AG09309 (cell line): ENCODE measurements around the gene HRH2.

Experiments
- DNase-seq: peaks from one replicate; pipeline ENCODE4 v3.0.0-alpha.2; 2010; ENCODE audit warnings: low read depth
- H3K4me3 ChIP-seq: 2 replicates; pipeline ENCODE4 v1.5.1; 2011; ENCODE audit warnings: mild to moderate bottlenecking, low read depth, low read length, moderate library complexity; ENCODE audit not compliant: control insufficient read depth
- TF ChIP-seq, protein P1 (sequence below): IDR thresholded peaks from 2 replicates; pipeline ENCODE4 v1.5.1; 2011; ENCODE audit warnings: mild to moderate bottlenecking, low read depth, low read length, inconsistent platforms; ENCODE audit not compliant: insufficient read depth, control insufficient read depth; ENCODE audit errors: missing control alignments

The HRH2 gene

DNA sequence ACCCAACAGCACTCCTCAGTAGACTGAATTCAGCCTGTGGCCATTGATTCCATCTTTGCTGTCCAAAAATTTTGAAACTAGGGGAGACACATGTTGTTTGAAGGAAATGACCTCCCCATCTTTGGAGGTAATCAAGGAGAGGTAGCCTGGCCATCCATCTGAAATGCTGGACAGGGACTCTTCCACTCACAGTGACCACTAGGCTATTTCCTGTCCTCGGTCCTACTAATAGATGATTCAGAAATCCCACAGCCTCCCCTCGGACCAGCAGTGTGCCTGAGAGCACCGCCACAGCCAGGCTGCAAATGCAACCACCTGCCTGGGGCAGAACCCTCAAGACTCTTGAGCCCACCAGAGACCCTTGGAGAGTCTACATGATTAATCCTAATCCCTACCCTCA lies 12.5 kb downstream of the HRH2 start:
- DNase-seq, result no peak
- H3K4me3 ChIP-seq, result no peak overlapping the region
- TF ChIP-seq, protein P1, sequence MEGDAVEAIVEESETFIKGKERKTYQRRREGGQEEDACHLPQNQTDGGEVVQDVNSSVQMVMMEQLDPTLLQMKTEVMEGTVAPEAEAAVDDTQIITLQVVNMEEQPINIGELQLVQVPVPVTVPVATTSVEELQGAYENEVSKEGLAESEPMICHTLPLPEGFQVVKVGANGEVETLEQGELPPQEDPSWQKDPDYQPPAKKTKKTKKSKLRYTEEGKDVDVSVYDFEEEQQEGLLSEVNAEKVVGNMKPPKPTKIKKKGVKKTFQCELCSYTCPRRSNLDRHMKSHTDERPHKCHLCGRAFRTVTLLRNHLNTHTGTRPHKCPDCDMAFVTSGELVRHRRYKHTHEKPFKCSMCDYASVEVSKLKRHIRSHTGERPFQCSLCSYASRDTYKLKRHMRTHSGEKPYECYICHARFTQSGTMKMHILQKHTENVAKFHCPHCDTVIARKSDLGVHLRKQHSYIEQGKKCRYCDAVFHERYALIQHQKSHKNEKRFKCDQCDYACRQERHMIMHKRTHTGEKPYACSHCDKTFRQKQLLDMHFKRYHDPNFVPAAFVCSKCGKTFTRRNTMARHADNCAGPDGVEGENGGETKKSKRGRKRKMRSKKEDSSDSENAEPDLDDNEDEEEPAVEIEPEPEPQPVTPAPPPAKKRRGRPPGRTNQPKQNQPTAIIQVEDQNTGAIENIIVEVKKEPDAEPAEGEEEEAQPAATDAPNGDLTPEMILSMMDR, result no peak

DNA sequence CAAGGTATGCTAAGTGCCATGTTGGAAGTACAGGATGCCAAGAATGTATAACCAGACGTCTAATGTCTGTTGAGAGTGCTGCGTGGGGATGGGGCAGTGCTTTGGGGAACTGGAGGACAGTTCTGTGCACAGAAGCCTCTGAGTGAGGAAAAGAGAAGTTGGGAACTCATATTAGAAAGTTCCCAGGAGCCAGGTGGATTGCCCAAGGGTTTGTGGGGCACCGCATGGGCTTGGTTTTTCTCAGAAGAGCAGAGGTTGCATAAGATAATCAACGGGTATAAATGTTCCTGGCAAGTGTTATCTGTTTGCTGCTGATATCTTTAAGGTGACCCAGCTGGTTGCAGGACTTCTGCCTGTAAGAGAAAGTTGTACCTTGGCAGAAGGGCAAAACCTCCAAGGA lies 13.1 kb downstream of the HRH2 start:
- H3K4me3 ChIP-seq, result no peak overlapping the region
- DNase-seq, result no peak
- TF ChIP-seq, protein P1, result no peak

DNA sequence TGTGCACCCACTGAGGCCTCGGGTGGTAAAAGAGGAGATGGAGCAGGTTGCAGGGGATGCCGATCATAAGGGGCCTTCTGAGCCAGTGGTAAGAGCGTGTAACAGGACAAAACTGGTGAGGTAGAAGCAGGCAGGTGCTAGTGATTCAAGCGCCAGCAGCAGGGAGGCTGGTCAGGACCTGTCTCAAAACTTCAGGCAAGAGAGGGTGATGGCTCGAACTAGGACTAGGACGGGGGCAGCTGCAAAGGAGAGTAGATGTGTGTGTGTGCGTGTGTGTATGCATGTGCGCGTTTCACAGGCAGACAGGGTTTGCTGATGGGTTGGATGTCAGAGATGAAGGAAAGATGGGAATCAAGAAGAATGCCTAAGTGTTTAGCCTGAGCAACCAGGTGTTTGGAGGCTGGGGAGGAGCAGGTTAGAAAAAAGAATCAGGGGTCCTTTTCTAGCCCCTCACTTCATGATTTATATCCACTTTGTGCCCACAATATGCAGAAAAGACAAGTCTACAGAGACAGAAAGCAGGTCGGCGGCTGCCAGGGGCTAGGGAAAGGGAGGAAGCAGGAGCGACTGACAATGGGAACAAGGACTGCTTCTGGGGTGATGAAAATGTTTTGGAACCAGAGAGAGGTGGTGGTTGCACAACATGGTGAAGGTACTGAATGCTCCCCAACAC lies 15.2 kb downstream of the HRH2 start:
- TF ChIP-seq, protein P1, result no peak
- DNase-seq, result no peak
- no peak overlapping the region for H3K4me3 ChIP-seq

DNA sequence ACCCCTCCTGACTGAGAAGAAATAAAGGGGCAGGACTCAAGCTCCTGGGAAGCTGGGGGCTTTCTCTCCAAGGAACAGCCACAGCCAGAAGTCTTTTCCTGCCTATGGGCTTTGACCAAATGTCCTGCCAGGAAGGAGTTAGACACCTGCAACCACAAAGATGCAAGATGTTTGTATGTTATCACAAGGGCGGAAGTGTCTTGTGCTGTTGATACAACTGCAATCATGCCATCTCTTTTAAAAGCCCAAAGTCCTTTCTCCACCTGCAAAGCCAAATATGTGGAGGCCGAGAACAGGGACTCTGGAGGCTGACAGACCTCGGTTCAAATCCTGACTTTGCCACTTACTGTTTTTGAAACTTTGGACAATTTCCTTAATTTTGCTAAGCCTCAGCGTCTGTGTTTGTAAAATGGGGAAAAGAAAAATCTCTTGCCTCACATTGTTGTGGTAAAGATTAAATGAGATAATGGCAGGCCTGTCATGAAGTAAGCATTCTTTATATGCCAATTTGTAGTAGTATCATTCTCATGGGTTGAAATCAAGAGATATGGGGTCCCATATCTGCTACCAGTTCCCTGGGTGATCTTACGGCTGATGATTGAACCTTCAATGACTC lies 17.0 kb downstream of the HRH2 start:
- TF ChIP-seq, protein P1, result no peak
- no peak overlapping the region for H3K4me3 ChIP-seq
- no peak for DNase-seq

DNA sequence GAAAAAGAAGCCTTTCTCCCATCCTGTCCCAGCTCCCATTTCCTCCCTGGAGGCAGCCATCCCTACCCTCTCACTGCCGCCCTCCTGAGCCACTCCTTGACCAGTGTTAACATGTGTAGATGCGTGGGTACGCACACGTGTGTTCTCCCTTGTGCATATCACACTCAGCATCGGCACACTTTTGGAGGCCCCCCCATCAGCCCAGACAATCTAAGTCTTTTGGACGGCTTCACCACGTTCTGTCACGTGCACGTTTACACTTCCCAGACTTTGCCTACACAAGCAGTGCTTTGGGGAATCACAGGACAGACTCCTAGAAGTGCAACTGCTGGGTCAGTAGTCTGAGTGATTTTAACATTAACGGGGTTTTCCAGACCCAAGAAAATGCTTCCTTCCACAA lies 18.0 kb downstream of the HRH2 start:
- DNase-seq, result no peak
- TF ChIP-seq, protein P1, result no peak
- no peak overlapping the region for H3K4me3 ChIP-seq

DNA sequence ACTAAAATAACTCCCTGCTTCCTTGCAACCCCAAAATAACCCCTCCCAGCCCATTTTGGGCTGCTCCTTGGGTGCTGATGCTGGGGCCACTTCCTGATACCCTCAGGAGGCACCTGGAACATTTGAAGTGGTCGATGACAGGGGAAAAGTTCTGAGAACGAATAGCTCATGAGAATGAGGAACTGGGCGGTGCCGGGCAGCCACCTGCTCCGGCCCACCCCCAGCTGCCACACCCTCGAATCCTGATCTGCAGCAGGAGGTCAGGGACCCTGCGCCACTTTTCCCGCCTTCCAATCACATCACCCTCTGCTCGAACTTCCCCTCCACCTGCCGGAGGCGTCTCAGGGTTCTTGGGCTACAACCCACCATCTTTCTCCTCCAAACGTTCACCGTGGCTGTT lies 19.7 kb downstream of the HRH2 start:
- TF ChIP-seq, protein P1, result no peak
- H3K4me3 ChIP-seq, result no peak overlapping the region

More for the DNA sequence above, 19.7 kb downstream of the HRH2 start:
- DNase-seq, result no peak
